ENCODE results near the gene COPG2.
"Not testable (repeated sequence)": the region's sequence is repeated elsewhere in the genome, so short reads cannot be mapped to it uniquely, and the experiment has no call there.

Gene COPG2

GRCh38 chr7:130668258-130669084 lies at the start of gene COPG2:
TSS of gene COPG2 (minus strand) at chr7:130668748. CDS start at chr7:130668668, 80 bp downstream.
- peak; percentile 63 for DNase-seq (ENCODE audit: low read depth)

GRCh38 chr7:130712416-130712815 lies 43.9 kb upstream of the COPG2 start:
- no peak for DNase-seq (ENCODE audit: low read depth)

GRCh38 chr7:130708766-130709165 lies 40.2 kb upstream of the COPG2 start:
- DNase-seq (ENCODE audit: low read depth): no peak

- no peak for DNase-seq (ENCODE audit: low read depth)
These were observed 39.5 kb upstream of the COPG2 start for GRCh38 chr7:130708001-130708400.

- DNase-seq (ENCODE audit: low read depth): no peak
These were observed 35.3 kb upstream of the COPG2 start for GRCh38 chr7:130703851-130704250.

GRCh38 chr7:130701650-130702049 lies 33.1 kb upstream of the COPG2 start:
- no peak for DNase-seq (ENCODE audit: low read depth)

- DNase-seq (ENCODE audit: low read depth): no peak
These were observed 32.2 kb upstream of the COPG2 start for GRCh38 chr7:130700760-130701159.

GRCh38 chr7:130699686-130700085 lies 31.1 kb upstream of the COPG2 start:
- DNase-seq (ENCODE audit: low read depth): no peak

- no peak for DNase-seq (ENCODE audit: low read depth)
These were observed 29.3 kb upstream of the COPG2 start for GRCh38 chr7:130697820-130698219.

- DNase-seq (ENCODE audit: low read depth): no peak
These were observed 27.3 kb upstream of the COPG2 start for GRCh38 chr7:130695840-130696239.

GRCh38 chr7:130692396-130692795 lies 23.8 kb upstream of the COPG2 start:
- not testable (repeated sequence) for DNase-seq (ENCODE audit: low read depth)

GRCh38 chr7:130689683-130690082 lies 21.1 kb upstream of the COPG2 start:
- DNase-seq (ENCODE audit: low read depth): no peak

- DNase-seq (ENCODE audit: low read depth): no peak
These were observed 14.5 kb upstream of the COPG2 start for GRCh38 chr7:130683026-130683425.

GRCh38 chr7:130674456-130674855 lies 5.9 kb upstream of the COPG2 start:
- no peak for DNase-seq (ENCODE audit: low read depth)

- DNase-seq (ENCODE audit: low read depth): no peak
These were observed 4.5 kb upstream of the COPG2 start for GRCh38 chr7:130673066-130673465.

- no peak for DNase-seq (ENCODE audit: low read depth)
These were observed 3.6 kb upstream of the COPG2 start for GRCh38 chr7:130672146-130672545.

GRCh38 chr7:130669085-130669700 lies 645 bp upstream of the COPG2 start:
- no peak for DNase-seq (ENCODE audit: low read depth)

GRCh38 chr7:130667593-130668257 lies 823 bp downstream of the COPG2 start:
- no peak for DNase-seq (ENCODE audit: low read depth)

- no peak for DNase-seq (ENCODE audit: low read depth)
These were observed 6.1 kb downstream of the COPG2 start for GRCh38 chr7:130662426-130662825.

GRCh38 chr7:130655286-130655685 lies 13.3 kb downstream of the COPG2 start:
- DNase-seq (ENCODE audit: low read depth): no peak

GRCh38 chr7:130654850-130655249 lies 13.7 kb downstream of the COPG2 start:
- no peak for DNase-seq (ENCODE audit: low read depth)

- DNase-seq (ENCODE audit: low read depth): no peak
These were observed 17.9 kb downstream of the COPG2 start for GRCh38 chr7:130650611-130651120.

Measured in activated T-cell treated with anti-CD3 and anti-CD28 coated beads for 1 hour (primary cell).